Measurements from ENCODE around the gene CAB39L. TPM values are rescaled to one million over a fixed set of nuclear protein-coding genes. Genes with fewer than 3 reads are reported as not detected.
A peak's percentile ranks its signal among the peaks of the same experiment; 100 is the strongest.

CAB39L gene
- total and polyA plus RNA-seq, 2 of the 13 experiments (the other 11 are each of a cell fraction or from before 2014, with no cell fraction given), result 3.1 to 6.1 TPM

DNA sequence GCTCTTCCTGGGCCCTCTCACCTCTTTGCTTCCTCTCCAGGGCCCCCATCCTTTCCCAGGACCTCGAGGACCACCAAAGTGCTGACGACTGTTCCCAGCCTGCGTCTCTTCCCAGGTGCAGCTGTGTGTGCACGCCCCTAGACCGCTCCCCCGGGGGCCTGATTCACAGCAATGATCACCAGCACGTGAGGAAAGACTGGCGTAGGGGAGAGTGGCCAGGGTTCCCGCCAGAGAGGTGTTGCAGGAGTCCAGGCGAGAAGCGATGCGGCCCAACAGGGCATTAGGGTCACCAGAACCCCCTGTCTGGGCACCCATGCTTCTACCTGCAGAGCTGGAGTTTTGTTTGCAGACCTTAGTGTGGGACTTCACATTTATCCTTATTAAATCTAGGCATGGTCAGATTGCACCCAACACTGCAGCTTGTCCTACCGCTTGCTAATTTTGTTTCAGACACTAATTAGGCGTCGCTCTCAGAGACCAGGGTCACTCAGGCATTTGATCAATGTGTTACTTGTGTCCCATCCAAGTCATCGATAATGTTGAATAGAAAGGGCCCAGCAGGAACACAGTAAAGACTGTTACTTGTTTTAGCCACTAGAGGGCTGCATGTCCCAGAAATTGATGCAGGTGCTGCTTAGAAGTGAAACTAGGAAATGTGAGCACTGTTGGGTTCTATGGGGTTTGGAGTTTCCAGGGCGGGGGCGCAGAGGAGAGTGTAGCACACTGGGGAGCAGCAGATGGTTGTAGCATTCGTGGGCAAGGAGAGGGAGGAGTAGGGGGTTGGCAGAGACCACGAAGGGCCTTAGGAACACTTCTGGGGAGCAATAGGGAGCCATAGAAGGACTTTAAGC, 142.9 kb downstream of the CAB39L start:
- H4K20me1 ChIP-seq (ENCODE audit: insufficient read depth, low read length), result no peaks in the 10 kb centered on the region
- H3K9me3 ChIP-seq (ENCODE audit: low read length), result no peaks in the 10 kb centered on the region
- H3K4me1 ChIP-seq (ENCODE audit: insufficient read depth, low read length), result peaks cover 88% of the 10 kb centered on the region
- ATAC-seq, result peak; percentile 67
- H3K27me3 ChIP-seq (ENCODE audit: control insufficient read depth in 1 of 2, insufficient read depth in 2 of 2, low read length in 2 of 2), result no peaks in the 10 kb centered on the region
- ChIA-PET CTCF (ENCODE audit: low intra/inter-chr PET ratio, low total read pairs) (interaction anchor here (1.1 to 1.3 kb wide), 3 partner anchors 120 to 306 kb away, joined by 3 to 7 read pairs (median 5); no protein-coding TSS in a partner anchor), POLR2A (interaction anchor here (0.7 kb wide), 1 partner anchor 175 kb away, joined by 3 read pairs; no protein-coding TSS in a partner anchor)
- peak overlapping the region; percentile 54 for H3K9ac ChIP-seq (ENCODE audit: insufficient read depth, low read depth, low read length)
- H3K27ac ChIP-seq (ENCODE audit: extremely low read length, insufficient read depth, low read length), result no peak overlapping the region
- no peaks in the 10 kb centered on the region for H3K36me3 ChIP-seq (replicated peaks in 1 of 2; ENCODE audit: control insufficient read depth in 1 of 2, insufficient read depth in 2 of 2, low read length in 2 of 2)
- intact Hi-C loops (cut with micrococcal nuclease; ENCODE audit: unreplicated experiment), result loop anchor here (1.0 to 5.0 kb wide), 5 partner anchors 14 to 306 kb away; partner anchors contain the start of genes CAB39L and SETDB2
- H3K79me2 ChIP-seq (ENCODE audit: insufficient read depth, low read length), result no peaks in the 10 kb centered on the region
- peak overlapping the region; percentile 95 for H3K4me2 ChIP-seq (ENCODE audit: low read depth, low read length)
- WGBS (ENCODE audit: low lambda C conversion rate), result 30% methylated on average over 18 of the region's 20 CpGs
- peak; percentile 91 for FAIRE-seq
- DNase-seq (ENCODE audit: low spot score), result peak; percentile 77
- no TSS peak for BruUV-seq (replicated peaks)
- H3K4me3 ChIP-seq (replicated peaks in 1 of 3; ENCODE audit: insufficient read depth in 1 of 3, low read depth in 2 of 3, low read length in 3 of 3), result peak overlapping the region; percentile 53 to 70 (median 53); a peak in 5 of 6 replicates
- peak overlapping the region; percentile 98 for H2AFZ ChIP-seq (ENCODE audit: low read length)
- in situ Hi-C loops (cut with HindIII; ENCODE audit: extremely low pct_ligation_motif_present, low pct_unique_long_range_greater_than_20kb), result loop anchor here (5.0 to 10.0 kb wide), 2 partner anchors 124 to 306 kb away; no protein-coding TSS in a partner anchor
- peak; percentile 92 for TF ChIP-seq STAG1 (CRISPR knock-in tag; IDR thresholded peaks at IDR 0.05)
- 0 out of 2 replicates have a peak, but pooled peaks have one; percentile 24 for TF ChIP-seq ZBTB25 (CRISPR knock-in tag; IDR thresholded peaks at IDR 0.05)
- TF ChIP-seq ZNF205 (CRISPR knock-in tag; IDR thresholded peaks at IDR 0.05), result no peak
- TF ChIP-seq XRCC5 (optimal IDR thresholded peaks at IDR 0.05; ENCODE audit: low read length), result peak; percentile 42
- TF ChIP-seq ERF (CRISPR knock-in tag; IDR thresholded peaks at IDR 0.05), result no peak
- no peak for TF ChIP-seq SMYD3 (CRISPR knock-in tag; IDR thresholded peaks at IDR 0.05)
- TF ChIP-seq TFDP1 (CRISPR knock-in tag; IDR thresholded peaks at IDR 0.05; ENCODE audit: borderline replicate concordance), result 0 out of 2 replicates have a peak, but pooled peaks have one; percentile 11
- no peak; the same call in 1 of the 2 replicates for TF ChIP-seq ZNF614 (CRISPR knock-in tag; IDR thresholded peaks at IDR 0.05; ENCODE audit: borderline replicate concordance)
- no peak for TF ChIP-seq GABPA (IDR thresholded peaks at IDR 0.05; ENCODE audit: low read depth, low read length)
- no peak for TF ChIP-seq GABPA (CRISPR knock-in tag; IDR thresholded peaks at IDR 0.05; ENCODE audit: low read depth)
- no peak for TF ChIP-seq FOXM1 (CRISPR knock-in tag; IDR thresholded peaks at IDR 0.05)
- TF ChIP-seq ARID5B (CRISPR knock-in tag; IDR thresholded peaks at IDR 0.05), result peak; percentile 22; the same call in 1 of the 2 replicates
- TF ChIP-seq ZNF781 (CRISPR knock-in tag; IDR thresholded peaks at IDR 0.05; ENCODE audit: borderline replicate concordance, not compliant biosample characterization), result no peak
- TF ChIP-seq ZFY (CRISPR knock-in tag; IDR thresholded peaks at IDR 0.05), result peak; percentile 18; the same call in 1 of the 2 replicates
- TF ChIP-seq SPEN (CRISPR knock-in tag; IDR thresholded peaks at IDR 0.05; ENCODE audit: low read depth), result peak; percentile 53; the same call in 1 of the 2 replicates
- TF ChIP-seq HOMEZ (CRISPR knock-in tag; IDR thresholded peaks at IDR 0.05; ENCODE audit: low read depth), result 0 out of 2 replicates have a peak, but pooled peaks have one; percentile 19

All from HepG2 (cell line).